MG63 (cell line): ENCODE results near the gene E2F1. TPM values are rescaled to one million over a fixed set of nuclear protein-coding genes. Genes with fewer than 3 reads are reported as not detected.

Experiments used
- DNase-seq: peaks from one replicate; pipeline ENCODE4 v3.0.0-alpha.2; 2020
- H3K27me3 ChIP-seq: fragments of 250-450 bp; sonication (Bioruptor Pico); 2 replicates; pipeline ENCODE4 v1.5.1; 2020; ENCODE audit warnings: mild to moderate bottlenecking, moderate library complexity
- H3K36me3 ChIP-seq: fragments of 250-450 bp; sonication (Bioruptor Pico); 2 replicates; pipeline ENCODE4 v1.5.1; 2020; ENCODE audit warnings: mild to moderate bottlenecking, moderate library complexity
- H3K4me3 ChIP-seq: fragments of 250-450 bp; sonication (Bioruptor Pico); 2 replicates; pipeline ENCODE4 v1.5.1; 2020; ENCODE audit warnings: mild to moderate bottlenecking, moderate library complexity
- H3K9me3 ChIP-seq: fragments of 250-450 bp; sonication (Bioruptor Pico); 2 replicates; pipeline ENCODE4 v1.5.1; 2020; ENCODE audit warnings: mild to moderate bottlenecking, moderate library complexity
- total RNA-seq: library from RNA; depleted of rRNA; stranded (reverse); fragments of >200 nt; shearing (Covaris generic); gene quantifications from 2 replicates; pipeline ENCODE4 v1.2.3, GENCODE V29; 2014; ENCODE audit warnings: low replicate concordance

The E2F1 gene
- total RNA-seq, 1 experiment from 2014 or later, result 52.1 TPM

GRCh38 chr20:33669224-33669623 is 17.0 kb downstream of the E2F1 start:
- no peak for DNase-seq
- Histone ChIP-seq H3K9me3 (no peaks in the 10 kb centered on the region), H3K36me3 (peaks cover 13% of the 10 kb centered on the region), H3K27me3 (no peaks in the 10 kb centered on the region), H3K4me3 (no peak overlapping the region)

GRCh38 chr20:33668466-33669155 is 17.6 kb downstream of the E2F1 start:
- Histone ChIP-seq H3K36me3 (peaks cover 13% of the 10 kb centered on the region), H3K27me3 (no peaks in the 10 kb centered on the region), H3K9me3 (no peaks in the 10 kb centered on the region), H3K4me3 (no peak overlapping the region)
- DNase-seq, result no peak

GRCh38 chr20:33667676-33668465 is 18.3 kb downstream of the E2F1 start:
- H3K36me3 ChIP-seq, result peaks cover 13% of the 10 kb centered on the region
- H3K9me3 ChIP-seq, result no peaks in the 10 kb centered on the region
- peak; percentile 78 for DNase-seq
- H3K27me3 ChIP-seq, result no peaks in the 10 kb centered on the region
- H3K4me3 ChIP-seq, result peak overlapping the region; percentile 49

GRCh38 chr20:33667245-33667675 is 18.9 kb downstream of the E2F1 start:
- peaks cover 13% of the 10 kb centered on the region for H3K36me3 ChIP-seq
- no peaks in the 10 kb centered on the region for H3K9me3 ChIP-seq
- no peaks in the 10 kb centered on the region for H3K27me3 ChIP-seq
- peak; percentile 52 for DNase-seq
- peak overlapping the region; percentile 49 for H3K4me3 ChIP-seq

- Histone ChIP-seq H3K9me3 (no peaks in the 10 kb centered on the region), H3K36me3 (peaks cover 13% of the 10 kb centered on the region), H3K4me3 (peak within 1 kb of the TSS; percentile 49), H3K27me3 (no peaks in the 10 kb centered on the region)
- peak; percentile 95 for DNase-seq
Measured at GRCh38 chr20:33666293-33667244, 19.6 kb downstream of the E2F1 start, which contains the start of gene ACTL10. Gene ACTL10, plus strand, starts transcription at chr20:33666943. Its CDS starts 555 bp downstream, at chr20:33667498.

- H3K27me3 ChIP-seq, result no peaks in the 10 kb centered on the region
- DNase-seq, result no peak
- no peak overlapping the region for H3K4me3 ChIP-seq
- no peaks in the 10 kb centered on the region for H3K9me3 ChIP-seq
- peaks cover 13% of the 10 kb centered on the region for H3K36me3 ChIP-seq
Measured at GRCh38 chr20:33664762-33665144, 21.4 kb downstream of the E2F1 start.

GRCh38 chr20:33664085-33664761 is 22.0 kb downstream of the E2F1 start:
- DNase-seq, result no peak
- Histone ChIP-seq H3K27me3 (no peaks in the 10 kb centered on the region), H3K4me3 (peak overlapping the region; percentile 66), H3K9me3 (no peaks in the 10 kb centered on the region), H3K36me3 (peaks cover 13% of the 10 kb centered on the region)

- H3K27me3 ChIP-seq, result no peaks in the 10 kb centered on the region
- H3K36me3 ChIP-seq, result peaks cover 5% of the 10 kb centered on the region
- no peaks in the 10 kb centered on the region for H3K9me3 ChIP-seq
- H3K4me3 ChIP-seq, result peak overlapping the region; percentile 66
- DNase-seq, result peak; percentile 85
Measured at GRCh38 chr20:33663161-33664084, 22.8 kb downstream of the E2F1 start.

- Histone ChIP-seq H3K27me3 (no peaks in the 10 kb centered on the region), H3K4me3 (peak within 1 kb of the TSS; percentile 66), H3K9me3 (no peaks in the 10 kb centered on the region), H3K36me3 (no peaks in the 10 kb centered on the region)
- DNase-seq, result no peak
Measured at GRCh38 chr20:33662172-33662571, 24.0 kb downstream of the E2F1 start, which contains the start of gene C20orf144. Gene C20orf144, plus strand, starts transcription at chr20:33662327. Its CDS starts 19 bp downstream, at chr20:33662346.

GRCh38 chr20:33660685-33661058 is 25.5 kb downstream of the E2F1 start:
- Histone ChIP-seq H3K4me3 (no peak overlapping the region), H3K27me3 (no peaks in the 10 kb centered on the region), H3K36me3 (no peaks in the 10 kb centered on the region), H3K9me3 (no peaks in the 10 kb centered on the region)
- DNase-seq, result no peak

- Histone ChIP-seq H3K36me3 (no peaks in the 10 kb centered on the region), H3K4me3 (no peak overlapping the region), H3K9me3 (no peaks in the 10 kb centered on the region), H3K27me3 (no peaks in the 10 kb centered on the region)
- no peak for DNase-seq
Measured at GRCh38 chr20:33660035-33660684, 26.0 kb downstream of the E2F1 start.

GRCh38 chr20:33659341-33660034 is 26.7 kb downstream of the E2F1 start:
- Histone ChIP-seq H3K4me3 (no peak overlapping the region), H3K36me3 (no peaks in the 10 kb centered on the region), H3K27me3 (no peaks in the 10 kb centered on the region), H3K9me3 (no peaks in the 10 kb centered on the region)
- DNase-seq, result no peak

GRCh38 chr20:33658929-33659328 is 27.3 kb downstream of the E2F1 start:
- Histone ChIP-seq H3K4me3 (no peak overlapping the region), H3K36me3 (no peaks in the 10 kb centered on the region), H3K9me3 (no peaks in the 10 kb centered on the region), H3K27me3 (no peaks in the 10 kb centered on the region)
- no peak for DNase-seq

- Histone ChIP-seq H3K36me3 (no peaks in the 10 kb centered on the region), H3K4me3 (no peak overlapping the region), H3K9me3 (no peaks in the 10 kb centered on the region), H3K27me3 (no peaks in the 10 kb centered on the region)
- no peak for DNase-seq
Measured at GRCh38 chr20:33658510-33658909, 27.7 kb downstream of the E2F1 start.
